Colonic mucosa (tissue), 4 donors: ENCODE data around the gene GRK5. TPM values are rescaled to one million over a fixed set of nuclear protein-coding genes. Genes with fewer than 3 reads are reported as not detected.
"Not testable (repeated sequence)": the region's sequence is repeated elsewhere in the genome, so short reads cannot be mapped to it uniquely, and the experiment has no call there.

Experiments
- DNase-seq: peaks from one replicate; pipeline ENCODE4 v3.0.0-alpha.2; 2020
- H3K27ac ChIP-seq: fragments of 200-600 bp; one replicate; pipeline ENCODE4 v1.8.0; 2021
- H3K27me3 ChIP-seq: fragments of 200-600 bp; one replicate; pipeline ENCODE4 v1.8.0; 2021
- H3K36me3 ChIP-seq: fragments of 200-600 bp; one replicate; pipeline ENCODE4 v1.8.0; 2021
- H3K4me1 ChIP-seq: fragments of 200-600 bp; one replicate; pipeline ENCODE4 v1.8.0; 2021; ENCODE audit warnings: mild to moderate bottlenecking
- H3K4me3 ChIP-seq: fragments of 200-600 bp; one replicate; pipeline ENCODE4 v1.8.0; 2021
- H3K9ac ChIP-seq, 2 donors: one replicate each; pipeline ENCODE4 v1.7.0; 2013; ENCODE audit warnings: control low read depth in 2 of 2, low read depth in 2 of 2, low read length in 2 of 2
- H3K9me3 ChIP-seq: fragments of 200-600 bp; one replicate; pipeline ENCODE4 v1.8.0; 2021
- CTCF ChIP-seq: fragments of 200-600 bp; IDR thresholded peaks from one replicate; pipeline ENCODE4 v1.8.0; 2022; ENCODE audit warnings: antibody characterized with exemption, mild to moderate bottlenecking
- intact Hi-C: fragments of 100-400 bp; cut with DNase I; formaldehyde crosslinking; loops from one replicate; pipeline ENCODE4 v1.14.1; 2022
- total RNA-seq, 2 donors: library from RNA; stranded (reverse); fragmentation: NEBNext Ultra II Directional in 1 of 2; extraction: Animal tissue kit (Norgen Biotek cat#: 25700) in 1 of 2; gene quantifications; one replicate each; pipeline ENCODE4 v1.2.1, GENCODE V29; 2021
- donor health status: healthy.
- donor health status: DM: no; HTN: no; CAD: no.
- donor health status: DM: no; HTN: no; CAD: no.

Gene GRK5
- total RNA-seq, 2 donors from 2014 or later: 4.6 to 12.7 TPM

- no peaks in the 10 kb centered on the region for H3K27me3 ChIP-seq
- H3K9ac ChIP-seq: no peak overlapping the region
- H3K36me3 ChIP-seq: no peaks in the 10 kb centered on the region
- H3K27ac ChIP-seq: no peak overlapping the region
- intact Hi-C loops: no loop called here
- no peak for TF ChIP-seq CTCF
- no peak overlapping the region for H3K4me3 ChIP-seq
- DNase-seq: no peak
- no peaks in the 10 kb centered on the region for H3K4me1 ChIP-seq
- no peaks in the 10 kb centered on the region for H3K9me3 ChIP-seq
These were observed 252.4 kb downstream of the GRK5 start for GRCh38 chr10:119459681-119460340.

GRCh38 chr10:119460369-119461195, 253.2 kb downstream of the GRK5 start:
- H3K4me3 ChIP-seq: no peak overlapping the region
- H3K27ac ChIP-seq: no peak overlapping the region
- no peak for DNase-seq
- intact Hi-C loops: no loop called here
- H3K9me3 ChIP-seq: no peaks in the 10 kb centered on the region
- no peaks in the 10 kb centered on the region for H3K36me3 ChIP-seq
- no peaks in the 10 kb centered on the region for H3K4me1 ChIP-seq
- TF ChIP-seq CTCF: no peak
- no peak overlapping the region for H3K9ac ChIP-seq
- H3K27me3 ChIP-seq: no peaks in the 10 kb centered on the region

GRCh38 chr10:119461380-119461779, 254.0 kb downstream of the GRK5 start:
- Histone ChIP-seq H3K9me3 (no peaks in the 10 kb centered on the region), H3K4me3 (no peak overlapping the region), H3K36me3 (no peaks in the 10 kb centered on the region), H3K9ac (no peak overlapping the region), H3K27ac (no peak overlapping the region), H3K4me1 (no peaks in the 10 kb centered on the region), H3K27me3 (no peaks in the 10 kb centered on the region)
- no peak for TF ChIP-seq CTCF
- intact Hi-C loops: no loop called here
- DNase-seq: no peak

GRCh38 chr10:119461923-119462322, 254.6 kb downstream of the GRK5 start:
- TF ChIP-seq CTCF: no peak
- Histone ChIP-seq H3K9ac (no peak overlapping the region), H3K9me3 (no peaks in the 10 kb centered on the region), H3K4me1 (no peaks in the 10 kb centered on the region), H3K36me3 (no peaks in the 10 kb centered on the region), H3K27ac (no peak overlapping the region), H3K27me3 (no peaks in the 10 kb centered on the region), H3K4me3 (no peak overlapping the region)
- intact Hi-C loops: no loop called here
- no peak for DNase-seq

- intact Hi-C loops: no loop called here
- Histone ChIP-seq H3K36me3 (no peaks in the 10 kb centered on the region), H3K9ac (no peak overlapping the region), H3K4me3 (no peak overlapping the region), H3K9me3 (no peaks in the 10 kb centered on the region), H3K27me3 (no peaks in the 10 kb centered on the region), H3K4me1 (no peaks in the 10 kb centered on the region), H3K27ac (no peak overlapping the region)
- no peak for TF ChIP-seq CTCF
- DNase-seq: no peak
These were observed 255.4 kb downstream of the GRK5 start for GRCh38 chr10:119462773-119463172.

GRCh38 chr10:119463195-119463594, 255.8 kb downstream of the GRK5 start:
- DNase-seq, intact Hi-C loops, H3K4me1 ChIP-seq, H3K27me3 ChIP-seq, H3K27ac ChIP-seq, H3K36me3 ChIP-seq, H3K4me3 ChIP-seq, H3K9ac ChIP-seq, H3K9me3 ChIP-seq: not testable (repeated sequence)
